GM12873 (cell line): ENCODE measurements around the gene GPR18.

Source experiments
- TF ChIP-seq, protein P1 (sequence below): IDR thresholded peaks from 2 replicates; pipeline ENCODE4 v1.5.1; 2012; ENCODE audit warnings: low read depth, mild to moderate bottlenecking, moderate library complexity, low read length, control low read depth; ENCODE audit not compliant: insufficient read depth; ENCODE audit errors: missing control alignments

GPR18 gene

DNA sequence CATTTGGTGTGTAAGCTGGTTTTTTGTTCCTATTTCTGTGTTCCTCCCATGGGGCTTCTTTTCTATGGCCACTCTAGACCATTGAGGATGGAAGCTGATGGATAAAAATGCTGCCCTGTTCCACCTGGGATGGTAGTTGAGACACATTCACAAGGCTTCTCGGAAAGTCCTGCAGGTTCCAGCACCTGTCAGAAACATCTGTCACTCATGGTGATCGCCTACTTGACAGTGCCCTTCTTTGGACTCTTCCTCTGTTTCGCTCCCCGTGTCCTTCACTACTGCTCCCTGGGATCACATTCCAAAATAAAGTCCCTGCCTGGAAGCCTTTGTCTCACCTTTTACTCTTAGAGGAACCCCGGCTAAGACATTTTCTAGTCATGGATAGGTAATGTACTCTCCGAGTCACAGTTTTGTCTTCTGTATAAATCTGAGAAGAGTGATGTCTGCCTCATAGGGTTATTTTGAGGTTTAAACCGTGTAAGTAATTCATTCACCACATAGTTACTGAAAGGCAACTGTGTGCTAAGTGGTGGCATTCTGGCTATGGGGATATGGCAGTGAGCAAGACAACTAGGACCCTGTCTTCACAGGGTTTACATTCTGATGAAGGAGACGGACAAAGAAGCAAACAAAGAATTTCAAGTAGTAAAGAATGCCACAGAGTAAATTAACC, 36.5 kb downstream of the GPR18 start:
- TF ChIP-seq, protein P1, sequence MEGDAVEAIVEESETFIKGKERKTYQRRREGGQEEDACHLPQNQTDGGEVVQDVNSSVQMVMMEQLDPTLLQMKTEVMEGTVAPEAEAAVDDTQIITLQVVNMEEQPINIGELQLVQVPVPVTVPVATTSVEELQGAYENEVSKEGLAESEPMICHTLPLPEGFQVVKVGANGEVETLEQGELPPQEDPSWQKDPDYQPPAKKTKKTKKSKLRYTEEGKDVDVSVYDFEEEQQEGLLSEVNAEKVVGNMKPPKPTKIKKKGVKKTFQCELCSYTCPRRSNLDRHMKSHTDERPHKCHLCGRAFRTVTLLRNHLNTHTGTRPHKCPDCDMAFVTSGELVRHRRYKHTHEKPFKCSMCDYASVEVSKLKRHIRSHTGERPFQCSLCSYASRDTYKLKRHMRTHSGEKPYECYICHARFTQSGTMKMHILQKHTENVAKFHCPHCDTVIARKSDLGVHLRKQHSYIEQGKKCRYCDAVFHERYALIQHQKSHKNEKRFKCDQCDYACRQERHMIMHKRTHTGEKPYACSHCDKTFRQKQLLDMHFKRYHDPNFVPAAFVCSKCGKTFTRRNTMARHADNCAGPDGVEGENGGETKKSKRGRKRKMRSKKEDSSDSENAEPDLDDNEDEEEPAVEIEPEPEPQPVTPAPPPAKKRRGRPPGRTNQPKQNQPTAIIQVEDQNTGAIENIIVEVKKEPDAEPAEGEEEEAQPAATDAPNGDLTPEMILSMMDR = no peak

DNA sequence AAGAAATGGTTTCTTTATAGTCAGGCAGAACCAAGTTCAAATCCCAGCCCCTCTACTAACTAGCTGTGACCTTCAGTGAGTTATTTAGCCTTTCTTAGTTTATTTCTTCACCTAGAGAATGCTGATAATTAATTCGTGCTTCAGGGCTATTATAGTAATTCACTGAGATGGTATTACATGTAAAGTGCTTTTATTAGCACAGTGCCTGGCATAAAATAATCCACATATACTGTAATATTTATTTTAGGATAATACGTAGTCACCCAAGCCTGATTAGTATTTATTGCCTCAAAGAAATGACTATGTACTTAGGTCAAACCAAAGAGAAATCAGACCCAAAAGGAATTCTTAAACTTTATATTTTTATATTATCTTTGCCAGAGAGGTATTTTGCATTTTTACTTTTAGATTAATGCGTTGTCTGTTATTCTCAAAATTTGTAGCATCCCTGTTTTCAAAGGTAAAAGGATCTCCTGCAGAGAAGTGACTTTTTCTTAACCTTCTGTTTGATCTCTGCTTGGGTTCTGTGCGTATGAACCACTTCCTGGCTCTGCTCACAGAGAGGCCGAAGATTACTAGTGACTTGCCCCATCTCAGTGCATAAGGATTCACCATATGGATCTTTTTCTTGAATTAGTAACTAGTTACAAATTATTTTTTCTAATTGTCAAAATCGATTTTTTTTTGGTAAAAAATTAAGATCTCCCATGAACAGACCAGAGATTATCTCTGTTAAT, 37.8 kb downstream of the GPR18 start:
- TF ChIP-seq, protein P1 = no peak

DNA sequence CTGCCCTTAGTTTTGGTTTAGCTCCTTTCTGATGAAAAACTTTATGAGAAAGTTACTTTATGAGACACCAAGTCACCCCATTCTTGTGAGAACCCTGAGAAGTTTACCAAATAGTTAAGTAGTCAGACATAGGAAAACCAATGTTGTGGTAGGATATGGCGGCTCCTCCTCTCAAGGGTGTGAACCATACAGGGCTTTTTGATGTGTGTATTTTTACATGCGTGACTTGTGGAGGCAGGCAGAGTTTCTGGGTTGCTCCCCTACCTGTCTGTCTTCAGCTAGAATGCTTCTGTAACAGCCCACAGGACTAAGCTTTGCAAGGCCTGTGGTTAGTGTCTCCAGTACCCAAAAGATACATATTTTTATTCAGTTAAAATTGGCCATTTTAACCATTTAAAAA, 39.2 kb downstream of the GPR18 start:
- TF ChIP-seq, protein P1 = no peak

DNA sequence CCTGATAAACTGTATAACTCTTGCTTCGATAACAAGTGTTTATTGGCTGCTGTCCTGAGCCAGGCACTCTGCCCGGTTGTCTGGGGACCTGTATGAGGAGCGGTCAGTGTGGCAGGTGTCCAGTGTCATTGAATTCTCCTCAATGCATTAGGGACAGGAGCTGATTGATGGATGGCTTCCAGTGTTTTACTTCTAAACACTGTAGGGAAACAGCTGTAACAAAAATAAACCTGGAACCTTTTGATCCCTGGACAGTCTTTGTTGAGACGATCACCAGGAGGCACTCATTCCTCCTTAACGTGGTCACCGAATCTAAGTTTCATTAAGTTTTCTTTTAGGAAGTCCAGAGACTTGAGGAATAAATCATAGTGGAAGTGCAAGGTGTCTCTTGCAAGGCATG, 39.6 kb downstream of the GPR18 start:
- TF ChIP-seq, protein P1 = no peak

DNA sequence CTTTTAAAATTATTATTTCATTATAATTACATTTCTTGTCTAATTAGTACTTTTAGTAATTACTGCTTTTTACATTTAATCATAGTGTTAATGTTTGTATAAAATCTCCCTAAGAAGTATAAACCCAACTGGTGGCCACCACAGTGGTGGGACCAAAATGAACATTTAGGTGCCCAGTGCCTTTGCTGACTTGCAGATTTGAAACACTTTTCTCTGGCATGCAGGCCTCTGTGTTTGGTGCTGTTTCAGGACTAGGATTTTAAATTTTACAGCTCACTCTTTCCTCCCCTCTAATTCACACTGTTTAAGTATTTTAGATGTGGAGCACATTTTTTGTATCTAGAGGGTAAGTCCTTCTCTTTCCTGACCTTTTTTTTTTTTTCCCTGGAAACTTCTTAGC, 40.1 kb downstream of the GPR18 start:
- TF ChIP-seq, protein P1 = no peak

DNA sequence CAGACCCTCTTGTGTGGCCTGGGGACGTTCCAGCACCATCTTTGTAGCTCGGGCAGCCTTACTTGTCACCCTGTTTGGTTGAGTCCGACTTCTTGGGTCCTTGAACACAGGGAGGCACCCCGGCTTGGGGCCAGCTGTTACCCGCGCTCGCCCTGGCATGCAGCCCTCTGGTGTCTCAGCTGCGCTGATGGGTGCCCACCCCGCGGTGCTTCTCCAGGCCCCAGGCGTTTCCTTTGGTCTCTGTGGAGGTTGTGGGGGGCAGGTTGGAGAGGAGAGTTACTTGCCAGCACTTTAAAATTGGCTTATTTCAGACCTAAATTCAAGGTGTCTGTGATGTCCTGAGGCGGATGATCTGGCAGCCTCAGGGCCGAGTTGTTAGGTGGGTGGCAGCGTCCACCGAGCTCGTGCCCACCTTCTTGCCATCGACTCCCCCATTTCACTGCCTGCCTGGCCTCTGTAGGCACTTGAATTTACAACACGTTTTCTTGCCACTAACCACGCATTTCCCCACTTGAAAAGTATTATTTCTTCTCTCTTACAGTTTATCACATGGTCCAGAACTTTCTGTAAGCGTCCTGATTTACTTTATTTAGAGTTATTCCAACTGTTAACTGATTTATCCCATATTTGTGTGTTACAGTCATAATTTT, 40.6 kb downstream of the GPR18 start:
- TF ChIP-seq, protein P1 = no peak

DNA sequence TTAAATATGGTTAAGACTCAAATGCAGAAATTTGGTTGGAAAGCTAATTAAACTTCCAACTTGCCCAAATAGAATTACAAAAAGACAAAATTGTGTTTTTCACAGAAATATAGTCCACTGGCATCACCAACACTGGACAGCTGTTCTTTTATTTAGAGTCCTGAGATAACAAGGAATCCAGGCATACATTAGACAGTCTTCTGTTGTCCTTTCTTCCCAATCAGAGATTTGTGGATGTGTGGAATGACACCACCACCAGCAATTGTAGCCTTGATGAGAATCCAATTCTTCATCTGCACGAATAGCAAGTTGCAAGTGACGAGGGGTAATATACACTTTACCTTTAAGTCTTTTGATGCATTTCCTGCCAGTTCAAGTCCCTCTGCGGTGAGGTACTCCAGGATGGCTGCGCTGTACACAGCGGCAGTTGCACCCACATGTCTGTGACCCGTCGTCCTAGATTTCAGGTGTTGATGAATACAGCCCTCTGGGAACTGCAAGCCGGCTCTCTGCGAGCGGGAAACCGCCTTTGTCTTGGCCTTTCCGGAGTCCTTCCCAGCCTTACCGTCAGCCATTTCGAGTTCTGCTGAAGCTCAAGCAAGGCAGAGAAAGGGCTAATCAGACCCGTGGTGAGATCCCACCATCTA, 42.9 kb downstream of the GPR18 start:
- TF ChIP-seq, protein P1 = no peak
